Activated T-helper 1 cell treated with anti-CD3 and anti-CD28 coated beads, Interleukin-12 subunit alpha, Interleukin-12 subunit beta, Interleukin-2, Interleukin-4 antibody, amounts not matched to agents 30 ng/mL and 10 ng/mL and 1 ng/mL, durations not matched to agents 14 hours and 24 hours and 36 hours (primary cell): ENCODE results near the gene IGF2BP2. TPM values are rescaled to one million over a fixed set of nuclear protein-coding genes. Genes with fewer than 3 reads are reported as not detected.
"Not testable (repeated sequence)": the region's sequence is repeated elsewhere in the genome, so short reads cannot be mapped to it uniquely, and the experiment has no call there.

Experiments used
- DNase-seq: peaks from one replicate; pipeline ENCODE4 v3.0.0; 2021; ENCODE audit warnings: low spot score
- H3K27ac Mint-ChIP-seq: one replicate; pipeline ENCODE4 v1.8.0; 2021; ENCODE audit warnings: mild to moderate bottlenecking, mixed read lengths
- H3K27me3 Mint-ChIP-seq: one replicate; pipeline ENCODE4 v1.8.0; 2022; ENCODE audit warnings: mild to moderate bottlenecking, moderate library complexity, mixed read lengths; ENCODE audit not compliant: insufficient read depth
- H3K36me3 Mint-ChIP-seq: one replicate; pipeline ENCODE4 v1.8.0; 2021; ENCODE audit warnings: low read depth, mixed read lengths
- H3K4me1 Mint-ChIP-seq: one replicate; pipeline ENCODE4 v1.8.0; 2021; ENCODE audit warnings: low read depth, mixed read lengths
- H3K4me3 Mint-ChIP-seq: one replicate; pipeline ENCODE4 v1.8.0; 2021; ENCODE audit warnings: mild to moderate bottlenecking, moderate library complexity, mixed read lengths
- H3K9me3 Mint-ChIP-seq: one replicate; pipeline ENCODE4 v1.8.0; 2021; ENCODE audit warnings: mixed read lengths
- intact Hi-C: fragments of 100-400 bp; cut with micrococcal nuclease; formaldehyde crosslinking; loops from one replicate; pipeline ENCODE4 v1.15.1; 2024
- total RNA-seq: library from RNA; stranded (reverse); gene quantifications from 2 replicates; pipeline ENCODE4 v1.2.3, GENCODE V29; 2022

IGF2BP2 gene
- total RNA-seq, 1 donor from 2014 or later, result 0.62 TPM

DNA sequence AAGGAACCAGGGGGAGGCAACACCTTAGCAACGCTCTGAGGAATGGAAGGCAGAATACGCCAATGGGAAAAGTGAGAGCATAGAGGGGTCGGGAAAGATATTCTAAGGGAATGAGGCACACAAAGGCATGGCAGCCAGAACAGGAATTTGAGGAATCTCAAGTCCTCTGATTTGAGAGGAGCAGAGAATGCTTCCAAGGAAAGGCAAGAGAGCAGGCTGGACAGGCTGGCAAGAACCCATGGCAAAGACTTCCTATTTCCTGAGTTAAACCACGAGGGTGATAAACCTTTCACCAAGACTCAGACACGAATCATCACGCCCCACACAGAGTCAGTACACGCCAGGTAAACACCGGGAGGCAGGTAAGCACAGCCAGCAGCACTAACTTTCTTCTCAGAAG lies 109.8 kb downstream of the IGF2BP2 start:
- Mint-ChIP-seq H3K36me3 (no peaks in the 10 kb centered on the region), H3K27me3 (peaks cover 6% of the 10 kb centered on the region), H3K27ac (no peak overlapping the region), H3K9me3 (no peaks in the 10 kb centered on the region), H3K4me3 (no peak overlapping the region), H3K4me1 (no peaks in the 10 kb centered on the region)
- no peak for DNase-seq
- intact Hi-C loops, result no loop called here

DNA sequence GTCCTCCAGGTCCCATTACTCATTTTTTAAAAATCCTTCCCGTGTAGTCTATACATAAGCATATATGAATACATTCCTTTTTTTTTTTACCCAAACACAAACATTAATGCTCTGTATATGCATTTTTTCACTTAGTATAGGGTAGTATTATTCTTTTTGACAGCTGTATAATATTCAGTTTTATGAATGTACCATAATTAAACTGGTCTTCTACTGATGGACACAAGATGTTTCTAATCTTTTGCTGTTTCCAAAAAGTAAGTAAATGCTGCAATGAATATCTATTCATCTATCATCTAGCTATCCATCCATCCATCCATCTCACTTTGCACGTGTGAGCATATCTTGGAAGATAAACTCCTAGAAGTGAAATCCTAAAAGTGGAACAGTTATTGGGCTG lies 110.8 kb downstream of the IGF2BP2 start:
- H3K27me3 Mint-ChIP-seq, result peaks cover 6% of the 10 kb centered on the region
- DNase-seq, result no peak
- H3K36me3 Mint-ChIP-seq, result no peaks in the 10 kb centered on the region
- no peaks in the 10 kb centered on the region for H3K4me1 Mint-ChIP-seq
- H3K27ac Mint-ChIP-seq, result no peak overlapping the region
- intact Hi-C loops, result no loop called here
- H3K4me3 Mint-ChIP-seq, result no peak overlapping the region
- H3K9me3 Mint-ChIP-seq, result no peaks in the 10 kb centered on the region

DNA sequence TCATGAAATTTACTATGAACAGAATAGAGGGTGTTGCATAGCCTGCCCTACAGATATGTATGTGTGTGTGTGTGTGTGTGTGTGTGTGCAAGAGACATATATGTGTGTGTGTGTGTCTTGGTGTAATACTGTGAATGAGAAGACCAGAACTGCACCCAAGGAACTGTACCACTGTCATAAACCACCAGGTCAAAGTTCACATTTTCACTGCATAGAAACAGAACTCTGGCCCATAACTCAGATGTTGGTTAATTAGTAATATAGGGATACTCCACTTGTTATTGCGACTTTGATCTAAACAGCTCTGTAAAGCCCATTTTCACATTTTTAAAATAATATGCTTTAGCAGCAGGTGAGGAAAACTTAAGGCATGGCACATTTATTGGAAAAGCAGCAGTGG lies 111.8 kb downstream of the IGF2BP2 start:
- Mint-ChIP-seq H3K9me3 (no peaks in the 10 kb centered on the region), H3K27ac (no peak overlapping the region), H3K27me3 (peaks cover 10% of the 10 kb centered on the region), H3K4me1 (no peaks in the 10 kb centered on the region), H3K4me3 (no peak overlapping the region), H3K36me3 (no peaks in the 10 kb centered on the region)
- intact Hi-C loops, result no loop called here
- DNase-seq, result no peak

DNA sequence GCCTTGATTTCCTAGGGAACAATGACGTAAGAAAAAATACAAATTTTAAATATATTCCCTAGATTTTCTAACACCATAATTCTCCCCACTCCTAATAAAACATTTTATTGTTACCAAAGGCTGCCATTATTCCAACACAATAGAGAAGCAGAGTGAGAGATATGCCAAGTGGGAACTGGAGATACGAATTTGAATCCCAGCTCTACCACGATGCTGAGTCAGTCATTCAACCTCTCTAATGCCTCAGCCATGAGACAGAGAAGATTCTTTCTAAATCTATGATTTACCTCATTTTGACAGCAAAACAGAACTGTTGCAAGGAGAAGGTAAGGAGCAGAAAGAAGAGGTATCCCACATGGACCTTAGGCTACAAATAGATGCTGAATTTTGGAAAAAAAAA lies 112.5 kb downstream of the IGF2BP2 start:
- Mint-ChIP-seq H3K4me1 (no peaks in the 10 kb centered on the region), H3K27me3 (peaks cover 14% of the 10 kb centered on the region), H3K4me3 (no peak overlapping the region), H3K36me3 (no peaks in the 10 kb centered on the region), H3K9me3 (no peaks in the 10 kb centered on the region), H3K27ac (no peak overlapping the region)
- intact Hi-C loops, result no loop called here
- no peak for DNase-seq

DNA sequence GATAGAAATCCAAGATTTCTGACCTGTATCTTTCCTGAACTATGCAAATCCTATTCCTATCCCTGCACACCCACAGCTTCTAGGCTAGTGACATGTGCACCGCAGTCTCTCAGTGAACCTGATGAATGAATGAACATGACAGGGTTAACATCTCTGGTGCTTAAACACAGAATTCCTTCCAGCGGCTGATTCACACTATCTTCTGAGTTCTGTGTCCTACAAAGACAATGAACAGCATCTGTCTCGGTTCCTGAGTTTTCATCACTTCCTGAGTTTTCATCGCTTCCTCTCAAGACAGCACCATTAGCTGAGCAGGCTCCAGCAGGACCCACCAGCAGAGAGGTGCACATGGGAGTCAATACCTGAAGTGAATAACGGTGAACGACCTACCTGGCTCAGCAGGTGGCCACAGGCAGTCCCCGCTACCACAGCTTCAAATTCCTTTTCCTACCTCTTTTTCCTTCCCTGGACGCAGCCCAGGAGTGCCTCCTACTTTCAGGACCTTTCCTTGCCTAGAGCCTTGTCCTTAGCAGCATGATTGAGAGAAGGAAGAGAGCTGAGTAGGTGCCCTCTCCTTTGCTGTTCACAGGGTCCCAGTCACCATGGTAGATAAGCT lies 113.5 kb downstream of the IGF2BP2 start:
- no peak overlapping the region for H3K27ac Mint-ChIP-seq
- no peaks in the 10 kb centered on the region for H3K36me3 Mint-ChIP-seq
- no peaks in the 10 kb centered on the region for H3K4me1 Mint-ChIP-seq

DNA sequence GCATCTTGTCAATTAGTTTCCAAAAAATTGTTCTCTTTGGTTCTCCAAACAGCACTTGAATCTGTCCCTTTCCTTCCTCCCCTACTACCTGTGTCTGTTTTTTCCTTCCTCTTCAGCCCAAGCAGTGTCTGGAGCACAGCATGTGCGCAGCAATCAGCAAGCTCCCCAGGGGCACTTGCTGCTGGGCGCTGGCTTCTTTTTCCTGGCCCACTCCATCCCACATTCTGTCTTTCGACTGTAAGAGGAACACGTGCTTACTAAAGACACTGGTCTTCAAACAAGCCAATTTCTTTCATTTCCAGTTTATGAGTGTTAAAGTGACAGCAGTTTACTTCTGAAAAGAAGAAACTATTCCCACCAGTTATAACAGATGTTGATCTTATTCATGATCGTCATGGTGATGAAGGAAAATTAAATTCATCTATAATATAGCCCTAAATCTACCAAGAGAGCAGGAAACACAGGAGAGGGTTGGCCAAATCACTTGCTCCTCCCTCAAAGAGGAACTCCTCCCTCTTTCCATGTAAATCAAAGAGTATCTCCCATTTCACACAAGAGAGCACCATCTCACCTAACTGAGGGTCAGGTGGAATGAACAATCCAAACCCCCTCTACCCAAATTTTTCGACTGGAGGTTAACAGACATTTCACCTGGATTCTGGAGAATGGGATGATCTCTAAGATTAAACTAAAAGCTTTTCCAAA lies 115.4 kb downstream of the IGF2BP2 start:
- no peak overlapping the region for H3K4me3 Mint-ChIP-seq
- peaks cover 14% of the 10 kb centered on the region for H3K27me3 Mint-ChIP-seq
- H3K27ac Mint-ChIP-seq, result no peak overlapping the region
- intact Hi-C loops, result no loop called here
- no peaks in the 10 kb centered on the region for H3K9me3 Mint-ChIP-seq
- no peaks in the 10 kb centered on the region for H3K4me1 Mint-ChIP-seq
- no peaks in the 10 kb centered on the region for H3K36me3 Mint-ChIP-seq
- DNase-seq, result no peak

More for the DNA sequence above, 113.5 kb downstream of the IGF2BP2 start:
- intact Hi-C loops, result no loop called here
- H3K27me3 Mint-ChIP-seq, result peaks cover 12% of the 10 kb centered on the region
- H3K9me3 Mint-ChIP-seq, result no peaks in the 10 kb centered on the region
- H3K4me3 Mint-ChIP-seq, result no peak overlapping the region
- no peak for DNase-seq

DNA sequence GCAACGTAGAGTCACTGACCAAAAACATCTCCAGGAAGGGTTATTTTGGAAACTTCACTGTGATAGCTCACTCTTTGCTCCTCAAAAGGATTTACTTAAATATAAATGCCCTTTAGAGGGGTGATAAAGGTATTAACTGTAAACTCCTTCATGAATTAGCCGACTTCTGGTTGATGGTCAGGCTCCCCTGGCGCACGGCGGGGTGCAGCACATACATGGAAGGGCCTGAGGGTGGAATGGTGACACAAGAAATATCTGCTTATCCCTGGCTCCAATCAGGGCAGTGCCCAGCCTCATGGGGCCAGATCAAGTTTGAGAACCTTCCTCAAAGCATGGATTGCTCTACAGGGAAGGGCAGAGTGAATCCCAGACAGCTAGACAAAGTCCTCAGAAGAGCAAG lies 116.5 kb downstream of the IGF2BP2 start:
- H3K4me3 Mint-ChIP-seq, result no peak overlapping the region
- no peaks in the 10 kb centered on the region for H3K9me3 Mint-ChIP-seq
- no peak for DNase-seq
- no peak overlapping the region for H3K27ac Mint-ChIP-seq
- intact Hi-C loops, result no loop called here
- H3K36me3 Mint-ChIP-seq, result no peaks in the 10 kb centered on the region
- no peaks in the 10 kb centered on the region for H3K4me1 Mint-ChIP-seq
- peaks cover 16% of the 10 kb centered on the region for H3K27me3 Mint-ChIP-seq

DNA sequence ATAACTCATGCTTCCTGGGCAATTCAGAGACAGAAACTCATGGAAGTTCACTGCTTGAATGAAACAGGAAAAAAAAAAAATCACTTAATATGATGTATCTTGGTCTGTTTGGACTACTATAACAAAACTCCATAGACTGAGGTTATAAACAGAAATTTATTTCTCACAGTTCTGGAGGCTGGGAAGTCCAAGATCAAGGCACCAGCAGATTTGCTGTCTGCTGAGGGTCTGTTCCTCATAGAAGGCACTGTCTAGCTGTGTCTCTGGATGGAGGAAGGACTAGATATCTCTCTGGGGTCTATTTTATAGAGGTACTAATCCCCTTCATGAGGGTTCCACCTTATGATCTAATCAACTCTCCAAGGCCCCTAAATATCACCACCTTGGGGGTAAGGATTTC lies 119.3 kb downstream of the IGF2BP2 start:
- intact Hi-C loops, result no loop called here
- H3K36me3 Mint-ChIP-seq, result no peaks in the 10 kb centered on the region
- no peaks in the 10 kb centered on the region for H3K4me1 Mint-ChIP-seq
- H3K4me3 Mint-ChIP-seq, result no peak overlapping the region
- H3K9me3 Mint-ChIP-seq, result no peaks in the 10 kb centered on the region
- H3K27ac Mint-ChIP-seq, result no peak overlapping the region
- peaks cover 22% of the 10 kb centered on the region for H3K27me3 Mint-ChIP-seq
- no peak for DNase-seq

DNA sequence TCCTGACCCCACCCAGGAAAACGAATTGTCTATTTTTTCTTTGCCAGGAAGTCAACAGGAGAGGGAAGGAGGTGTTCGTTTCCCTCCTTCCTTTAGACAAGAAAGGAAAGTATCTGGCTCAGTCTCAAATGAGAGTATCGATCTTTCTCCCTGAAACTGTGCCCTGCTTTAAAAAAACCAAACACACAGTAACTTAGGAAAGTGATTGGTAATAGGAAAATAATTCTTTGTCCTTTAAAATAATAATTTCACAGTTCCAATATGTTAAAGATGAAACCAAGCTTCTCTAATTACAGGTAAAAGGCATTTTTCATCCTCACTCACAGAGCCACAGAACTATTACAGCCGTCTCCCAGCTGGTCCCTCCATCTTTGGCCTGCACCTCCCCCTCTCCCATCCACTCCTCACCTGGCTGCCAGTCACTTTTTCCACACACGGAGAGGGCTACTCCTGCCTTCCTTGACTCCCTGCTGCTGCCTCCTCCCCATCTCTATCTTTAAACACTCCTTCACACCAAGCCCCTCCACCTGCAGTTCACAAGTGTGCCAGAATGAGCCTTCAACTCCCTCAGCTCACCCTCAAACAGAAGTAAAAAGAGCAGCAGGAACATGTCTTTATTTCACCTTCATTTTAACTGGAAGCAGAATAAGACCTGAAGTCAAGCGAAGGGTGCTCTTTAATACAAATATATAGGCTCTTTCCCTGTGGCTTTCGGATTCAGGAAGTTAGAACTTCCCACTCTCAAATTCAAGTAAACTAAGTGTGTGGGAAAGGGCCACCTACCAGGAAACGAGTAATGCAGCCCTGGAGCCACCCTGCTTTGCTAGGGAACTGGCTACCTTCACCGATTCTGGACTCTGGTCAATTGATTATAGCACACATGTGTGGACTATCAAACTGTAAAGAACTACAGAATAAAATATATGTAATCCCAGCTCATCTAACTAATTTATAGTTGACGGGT lies 122.3 kb downstream of the IGF2BP2 start:
- Mint-ChIP-seq H3K36me3 (no peaks in the 10 kb centered on the region), H3K4me1 (no peaks in the 10 kb centered on the region), H3K27ac (no peak overlapping the region), H3K4me3 (no peak overlapping the region), H3K9me3 (no peaks in the 10 kb centered on the region), H3K27me3 (peaks cover 16% of the 10 kb centered on the region)
- intact Hi-C loops, result no loop called here
- DNase-seq, result no peak

DNA sequence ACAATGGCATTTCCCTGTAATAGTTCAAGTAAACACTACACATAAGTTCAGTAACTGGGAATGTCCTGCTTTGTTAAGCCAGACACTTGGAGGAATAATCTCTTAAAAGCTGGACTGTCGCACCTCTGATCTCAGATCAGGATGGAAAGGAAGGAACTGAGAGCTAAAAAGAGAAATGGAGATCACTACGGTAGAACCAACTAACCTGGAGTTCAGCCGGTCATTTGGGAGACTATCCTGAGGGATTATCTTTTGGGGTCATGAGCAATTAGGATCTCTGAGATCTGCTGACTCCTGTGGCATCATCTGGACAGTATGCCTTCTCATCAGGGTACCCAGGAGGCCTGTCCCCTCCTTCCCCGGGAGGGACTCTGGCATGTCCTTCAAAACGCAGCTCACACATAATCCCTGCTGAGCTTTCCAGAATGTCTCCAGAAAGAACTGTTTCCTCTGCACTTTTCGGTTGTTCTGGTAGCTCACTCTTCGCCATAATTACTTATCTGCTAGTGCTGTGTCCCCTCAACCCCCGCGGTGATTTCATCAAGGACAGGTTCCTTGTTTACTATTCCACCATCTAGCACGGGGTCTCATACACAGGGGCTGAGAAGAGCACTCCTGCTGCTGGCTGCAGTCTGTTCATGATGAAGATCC lies 123.1 kb downstream of the IGF2BP2 start:
- H3K4me3 Mint-ChIP-seq, result no peak overlapping the region
- DNase-seq, result no peak
- intact Hi-C loops, result no loop called here
- no peak overlapping the region for H3K27ac Mint-ChIP-seq
- H3K9me3 Mint-ChIP-seq, result no peaks in the 10 kb centered on the region
- no peaks in the 10 kb centered on the region for H3K36me3 Mint-ChIP-seq
- peaks cover 16% of the 10 kb centered on the region for H3K27me3 Mint-ChIP-seq
- H3K4me1 Mint-ChIP-seq, result no peaks in the 10 kb centered on the region

DNA sequence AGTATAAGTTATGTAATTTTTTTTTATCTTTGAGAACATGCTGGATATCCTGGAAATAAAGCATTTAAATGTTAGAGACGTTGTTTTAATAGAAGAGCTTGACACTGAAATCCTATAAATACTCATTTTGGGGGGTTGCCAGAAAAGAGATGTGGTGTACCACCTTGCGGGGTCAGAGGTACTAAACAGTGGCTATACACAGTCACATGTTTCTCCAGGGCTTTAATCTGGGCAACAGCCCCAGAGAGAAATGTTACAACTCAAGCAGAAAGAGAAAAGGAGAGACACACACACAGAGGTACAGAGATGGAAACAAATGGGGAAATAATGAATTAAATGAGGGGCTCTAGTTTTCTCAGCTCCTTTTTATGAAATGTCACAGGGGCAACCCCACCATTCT lies 124.9 kb downstream of the IGF2BP2 start:
- Mint-ChIP-seq H3K9me3 (no peaks in the 10 kb centered on the region), H3K27ac (no peak overlapping the region), H3K4me1 (no peaks in the 10 kb centered on the region), H3K27me3 (peaks cover 19% of the 10 kb centered on the region), H3K4me3 (no peak overlapping the region), H3K36me3 (no peaks in the 10 kb centered on the region)
- intact Hi-C loops, result no loop called here
- DNase-seq, result no peak

DNA sequence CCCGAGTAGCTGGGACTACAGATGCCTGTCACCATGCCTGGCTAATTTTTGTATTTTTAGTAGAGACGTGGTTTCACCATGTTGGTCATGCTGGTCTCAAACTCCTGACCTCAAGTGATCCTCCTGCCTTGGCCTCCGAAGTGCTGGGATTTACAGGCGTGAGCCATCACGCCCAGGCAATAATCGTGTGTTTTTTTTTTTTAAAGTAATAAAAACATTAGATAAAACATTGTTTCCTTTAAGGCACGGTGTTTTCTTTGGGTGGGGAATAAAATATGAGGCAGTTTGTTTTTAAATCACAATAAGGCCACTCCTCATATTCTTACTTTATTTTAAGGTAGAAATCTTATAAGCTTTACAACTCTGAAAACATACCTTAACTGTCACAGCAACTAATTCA lies 127.6 kb downstream of the IGF2BP2 start:
- intact Hi-C loops, H3K36me3 Mint-ChIP-seq, H3K9me3 Mint-ChIP-seq, H3K4me3 Mint-ChIP-seq, H3K27ac Mint-ChIP-seq, DNase-seq, H3K4me1 Mint-ChIP-seq: not testable (repeated sequence)
- peaks cover 26% of the 10 kb centered on the region for H3K27me3 Mint-ChIP-seq

DNA sequence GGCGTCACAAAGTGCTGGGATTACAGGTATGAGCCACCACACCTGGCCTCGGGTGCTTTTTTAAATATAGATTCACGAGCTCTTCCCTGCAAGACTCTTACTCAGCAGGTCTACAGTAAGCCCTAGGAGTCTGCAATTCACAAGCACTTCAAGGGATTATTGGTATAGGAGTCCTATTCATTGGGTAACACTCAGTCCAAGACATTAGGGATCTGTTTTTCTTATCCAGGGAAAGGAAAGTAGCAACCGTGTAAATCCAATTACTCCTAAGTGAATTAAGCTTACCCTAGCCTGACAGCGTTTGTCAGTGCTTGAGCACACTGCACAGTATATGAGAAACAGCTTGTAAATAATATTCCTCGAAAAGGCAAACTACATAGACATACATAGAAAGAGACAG lies 128.8 kb downstream of the IGF2BP2 start:
- Mint-ChIP-seq H3K36me3 (no peaks in the 10 kb centered on the region), H3K4me1 (no peaks in the 10 kb centered on the region), H3K9me3 (no peaks in the 10 kb centered on the region), H3K27me3 (peaks cover 27% of the 10 kb centered on the region), H3K27ac (no peak overlapping the region), H3K4me3 (no peak overlapping the region)
- intact Hi-C loops, result no loop called here
- DNase-seq, result no peak
